Ammon's horn (tissue), 1 donor: ENCODE results near the gene CNN3.

Experiments used
- DNase-seq: peaks from one replicate; pipeline ENCODE4 v3.0.0-alpha.2; 2016; ENCODE audit warnings: low spot score

The CNN3 gene

DNA sequence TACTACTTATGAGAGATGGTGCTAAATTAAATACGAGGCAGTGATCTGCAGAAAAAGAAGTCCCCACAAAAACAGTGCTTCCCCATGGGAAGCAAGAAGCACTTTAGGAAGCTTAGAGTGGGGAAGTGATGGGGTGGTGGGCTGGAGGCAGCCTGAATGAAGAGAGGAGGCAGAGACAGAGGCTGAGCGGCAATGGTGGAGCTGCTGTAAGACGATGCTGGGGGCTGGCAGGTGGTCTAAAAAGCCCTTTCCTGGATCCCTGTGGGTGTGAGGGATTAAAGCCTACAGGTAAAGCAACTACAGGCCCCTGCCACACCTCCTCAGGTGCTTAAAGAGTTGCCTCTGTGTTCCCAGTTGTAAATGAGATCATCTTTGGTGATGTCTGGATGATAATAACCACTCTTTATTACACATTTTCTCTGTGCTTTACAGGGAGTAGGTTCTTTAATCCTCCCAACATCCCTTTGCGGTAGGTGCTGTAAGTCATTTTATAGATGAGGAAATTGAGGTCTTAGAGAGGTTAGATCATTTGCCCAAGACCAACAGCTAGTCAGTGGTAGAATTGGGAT, 39.2 kb downstream of the CNN3 start:
- no peak for DNase-seq

DNA sequence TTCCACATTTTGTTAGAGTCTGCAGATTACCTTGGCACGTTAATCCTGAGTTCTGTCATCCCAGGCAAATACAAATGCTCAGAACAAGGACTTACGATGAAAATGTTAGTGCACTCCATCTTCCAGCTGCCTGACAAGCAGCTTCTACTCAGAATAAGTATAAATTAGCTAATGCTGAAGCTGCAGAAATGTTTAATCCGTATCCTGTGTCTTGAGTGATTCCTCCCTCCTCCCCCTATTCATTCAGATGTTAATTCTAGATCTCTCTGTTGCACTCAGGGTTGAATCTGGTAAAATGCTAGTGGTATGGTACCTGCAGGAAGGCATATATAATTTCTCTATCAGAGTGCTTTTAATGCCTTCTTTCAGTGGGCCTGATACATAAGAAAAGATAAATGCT, 39.8 kb downstream of the CNN3 start:
- DNase-seq: no peak

DNA sequence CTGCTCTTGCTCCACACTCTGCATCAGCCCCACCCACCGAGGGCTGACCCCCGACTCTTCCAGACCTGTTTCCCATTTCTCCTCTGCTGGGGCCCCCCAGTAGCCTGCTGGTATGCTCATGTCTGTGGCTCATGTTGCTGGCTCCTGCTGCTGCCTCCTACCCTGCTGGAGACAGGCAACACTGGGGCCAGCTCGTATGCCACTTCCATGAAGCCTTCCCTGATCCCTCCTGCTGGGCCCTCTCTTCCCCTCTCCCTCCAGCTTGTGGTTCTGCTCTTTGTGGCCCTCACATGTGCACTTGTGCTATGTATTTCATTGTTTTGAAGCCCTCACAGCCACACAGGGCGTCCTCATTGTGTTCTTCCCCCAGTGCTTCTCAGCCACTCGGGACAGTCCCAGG, 40.5 kb downstream of the CNN3 start:
- DNase-seq: no peak

DNA sequence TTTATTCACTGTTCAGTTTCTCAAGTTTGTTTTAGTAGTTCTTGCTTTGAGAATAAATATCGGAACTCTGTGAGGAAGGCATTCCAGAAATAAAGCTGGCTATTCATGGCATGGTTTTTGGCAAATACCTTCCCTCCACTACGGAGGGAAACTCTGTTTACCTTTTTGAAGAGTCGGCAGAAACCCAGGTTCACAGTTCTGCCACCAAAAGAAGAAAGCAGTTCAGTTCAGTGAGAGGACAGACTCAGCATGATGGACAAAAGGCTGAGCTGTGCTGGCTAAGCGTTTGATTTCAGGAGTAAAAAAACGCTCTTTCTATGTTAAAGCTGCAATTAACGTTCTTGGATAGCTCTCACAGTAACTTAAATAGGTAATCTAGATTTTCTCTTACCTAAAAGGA, 42.4 kb downstream of the CNN3 start:
- DNase-seq: peak; percentile 31

DNA sequence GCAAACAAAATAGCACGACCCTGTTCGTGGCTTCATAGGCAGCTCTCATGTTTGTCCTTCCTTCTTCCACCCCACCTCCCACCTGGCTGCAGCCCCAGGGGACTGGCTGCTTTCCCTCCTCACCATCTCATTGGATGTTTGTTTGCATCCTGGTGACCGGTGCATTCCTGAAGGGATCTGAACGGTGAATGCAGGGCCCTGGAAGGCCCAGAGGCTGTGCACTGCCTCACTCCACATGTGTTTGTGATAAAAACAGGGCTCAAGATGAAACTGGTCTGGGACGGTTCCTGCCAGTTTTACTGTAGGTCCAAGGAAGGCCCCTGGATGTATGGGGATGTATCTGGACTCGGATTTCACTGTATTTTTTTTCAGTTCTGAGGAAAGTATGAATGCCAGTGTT, 42.8 kb downstream of the CNN3 start:
- DNase-seq: peak; percentile 65

DNA sequence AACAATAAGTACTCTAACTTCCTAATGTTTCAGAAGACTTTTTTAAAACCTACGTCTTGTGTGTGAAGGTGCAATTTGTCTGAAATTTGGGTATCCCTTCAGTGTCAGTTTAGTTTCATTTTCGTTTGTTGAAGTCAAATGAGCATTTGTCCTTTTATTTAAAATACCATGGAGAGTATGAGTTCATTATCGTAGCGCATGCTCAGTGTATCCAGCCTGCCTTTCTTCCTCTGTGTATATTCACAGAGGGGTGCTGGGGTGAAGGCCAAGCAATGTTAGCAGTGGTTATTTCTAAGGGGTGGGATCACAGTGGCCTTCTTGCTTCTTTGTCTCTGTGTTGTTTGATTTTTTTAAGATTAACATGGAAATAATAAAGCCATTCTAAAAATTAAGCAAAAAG, 43.2 kb downstream of the CNN3 start:
- DNase-seq: no peak

DNA sequence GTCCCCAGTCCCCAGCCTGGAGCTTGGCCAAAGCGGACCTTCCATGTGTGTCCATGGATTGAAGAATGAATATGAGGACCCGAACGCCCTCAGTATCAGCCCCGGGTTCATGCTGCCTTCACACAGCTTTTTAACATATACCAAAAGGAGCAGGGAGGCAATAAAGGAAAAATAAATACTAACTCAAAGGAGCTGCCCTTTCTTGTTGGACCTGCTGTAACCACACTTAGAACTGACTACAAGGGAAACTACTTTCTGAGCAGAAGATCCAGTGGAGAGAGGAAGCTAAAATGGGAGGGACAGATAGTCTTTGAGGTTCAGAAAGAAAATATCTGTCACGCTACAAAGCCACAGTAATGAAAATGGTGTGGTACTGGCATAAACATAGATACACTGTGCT, 48.6 kb downstream of the CNN3 start:
- DNase-seq: no peak

DNA sequence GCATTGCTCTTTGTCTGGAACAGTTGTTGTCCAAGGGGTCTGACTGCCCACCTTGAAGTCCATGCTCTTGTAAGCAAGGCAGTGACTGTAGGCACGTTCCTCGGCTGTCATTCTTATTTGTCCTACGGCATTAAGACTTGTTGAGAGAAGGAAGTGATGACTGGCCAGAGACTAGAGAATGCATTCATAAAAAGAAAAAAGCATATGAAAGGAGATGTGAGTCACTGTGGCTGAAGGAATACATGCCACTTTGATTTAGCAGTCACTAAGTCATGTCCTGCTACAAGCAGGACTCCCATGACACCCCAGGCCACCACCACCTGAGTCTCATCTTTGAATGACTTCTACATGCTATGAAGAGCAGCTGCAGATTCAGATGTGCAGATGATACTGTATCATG, 50.5 kb downstream of the CNN3 start:
- no peak for DNase-seq

DNA sequence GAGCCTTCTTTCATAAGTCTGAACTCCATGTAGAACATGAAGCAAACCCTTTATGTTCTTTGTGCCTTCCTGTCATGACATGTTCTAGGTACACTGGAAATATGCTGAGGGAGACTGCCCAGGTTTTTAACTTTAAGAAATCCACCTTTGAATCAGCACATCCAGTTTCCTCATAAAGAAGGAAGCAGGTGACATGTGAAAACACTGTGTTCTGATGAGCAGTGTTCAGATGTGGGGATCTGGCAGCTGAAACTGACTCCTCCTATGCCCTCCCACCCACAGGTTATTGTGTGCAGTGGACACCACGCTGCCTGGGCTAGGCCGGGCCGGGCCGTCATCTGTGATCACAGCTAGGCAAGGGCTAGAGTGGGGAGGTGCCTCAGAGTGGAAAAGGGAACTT, 51.1 kb downstream of the CNN3 start:
- DNase-seq: no peak

DNA sequence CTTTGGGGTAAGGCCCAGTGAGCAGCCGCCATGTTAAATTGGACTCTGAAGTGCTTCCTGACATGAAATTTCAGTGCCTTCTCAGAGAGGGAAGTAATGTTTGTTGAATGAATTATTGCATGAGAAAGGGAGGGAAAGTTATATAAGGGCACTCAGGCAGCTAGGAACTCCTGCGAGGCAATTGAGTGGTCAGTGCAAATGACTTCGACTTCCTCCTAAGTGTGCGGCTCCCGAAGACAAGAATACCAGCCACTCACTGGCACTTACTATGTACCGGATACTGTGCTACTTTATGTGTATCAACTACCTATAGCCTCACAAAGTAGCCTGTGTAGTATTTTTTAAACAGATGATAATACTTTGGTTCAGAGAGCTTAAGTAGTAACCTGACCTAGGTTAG, 52.5 kb downstream of the CNN3 start:
- DNase-seq: no peak

DNA sequence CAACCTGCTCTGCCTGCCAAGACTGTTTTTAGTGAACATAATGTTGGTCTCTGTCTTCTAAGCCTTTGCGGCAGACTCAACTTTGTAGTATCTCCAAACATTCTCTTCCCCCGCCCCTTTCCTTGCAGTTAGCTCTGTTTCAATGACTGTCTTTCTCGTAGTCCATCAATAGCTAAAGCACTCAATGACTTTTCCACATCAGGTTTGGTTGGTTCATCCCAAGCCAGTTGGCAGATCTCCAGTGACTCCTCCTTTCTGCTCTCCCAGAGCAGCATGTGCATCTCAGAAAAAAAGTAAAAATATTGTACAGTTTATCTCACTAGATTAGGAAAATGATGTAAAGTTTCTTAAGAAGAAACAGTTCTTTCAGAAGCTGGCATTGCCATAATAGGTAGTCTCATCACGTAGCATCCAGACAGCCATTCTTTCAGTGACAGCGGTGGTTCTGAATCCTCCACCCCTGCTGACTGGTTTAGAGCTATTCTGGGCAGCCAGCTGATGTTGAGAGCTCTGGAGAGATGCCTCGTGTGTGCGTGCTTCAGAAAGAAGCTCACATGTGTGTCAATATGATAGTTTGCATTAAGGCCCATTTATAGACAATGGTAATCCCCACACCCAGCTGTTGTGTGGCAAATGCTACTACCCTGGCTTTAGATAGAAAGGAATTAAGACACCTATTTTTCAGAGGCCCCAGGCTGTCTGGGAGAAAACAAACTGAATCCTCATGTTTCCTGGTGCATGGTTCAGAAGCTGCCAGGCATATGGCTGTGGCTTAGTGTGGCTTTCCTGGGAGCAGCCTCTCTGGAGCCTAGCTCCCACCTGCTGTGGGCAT, 53.2 kb downstream of the CNN3 start:
- peak; percentile 91 for DNase-seq

DNA sequence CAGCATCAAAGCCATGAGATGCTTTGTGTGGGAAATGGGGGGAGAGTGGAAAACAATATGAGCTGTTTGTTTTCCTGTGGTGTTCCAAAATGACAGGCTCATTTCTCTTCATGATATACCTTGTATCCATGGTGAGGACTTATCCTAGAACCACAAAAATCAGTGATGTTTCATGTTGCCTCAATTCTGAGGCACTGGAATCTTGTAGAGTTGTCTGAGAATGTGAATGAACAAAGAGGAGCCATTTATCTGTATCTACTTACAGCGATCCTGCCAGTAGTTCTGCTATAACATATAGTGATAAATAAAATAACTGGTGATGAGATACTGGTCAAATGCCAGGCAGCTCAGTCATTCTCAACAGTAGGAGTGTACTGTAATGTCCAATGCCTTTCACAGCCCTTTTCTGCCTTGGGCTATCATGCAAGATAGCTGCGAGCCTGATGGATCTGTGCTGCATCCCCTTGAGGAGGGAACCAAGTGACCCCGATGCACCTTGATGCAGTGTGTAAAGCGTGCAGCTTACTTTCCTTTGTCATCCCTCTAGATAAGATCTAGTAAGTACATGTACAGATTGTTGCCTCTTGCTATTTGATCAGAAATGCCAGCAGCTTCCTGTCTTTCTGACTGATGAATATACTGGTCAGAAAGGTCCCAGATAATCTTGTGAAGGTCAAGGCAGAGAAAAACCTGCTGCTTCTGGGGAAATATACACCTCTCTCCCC, 54.0 kb downstream of the CNN3 start:
- no peak for DNase-seq

DNA sequence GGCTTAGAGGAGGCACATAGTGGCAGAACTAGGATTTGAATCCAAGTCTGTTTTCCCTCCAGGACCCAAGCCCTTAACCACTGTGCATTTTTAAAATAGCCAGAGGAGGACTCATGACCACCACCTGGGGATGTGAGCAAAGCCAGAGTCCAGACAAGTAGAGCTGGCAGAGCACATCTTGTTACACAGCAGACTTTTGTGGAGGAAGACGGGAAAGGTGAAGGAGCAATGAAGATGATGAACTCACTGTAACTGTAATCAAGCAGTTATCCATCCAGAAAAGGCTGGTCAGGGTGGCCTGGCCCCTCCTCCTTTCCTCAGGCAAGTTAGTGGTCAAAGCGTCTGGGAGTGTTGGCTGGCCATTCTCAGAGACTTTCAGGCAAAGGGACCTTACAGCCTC, 55.9 kb downstream of the CNN3 start:
- DNase-seq: no peak

DNA sequence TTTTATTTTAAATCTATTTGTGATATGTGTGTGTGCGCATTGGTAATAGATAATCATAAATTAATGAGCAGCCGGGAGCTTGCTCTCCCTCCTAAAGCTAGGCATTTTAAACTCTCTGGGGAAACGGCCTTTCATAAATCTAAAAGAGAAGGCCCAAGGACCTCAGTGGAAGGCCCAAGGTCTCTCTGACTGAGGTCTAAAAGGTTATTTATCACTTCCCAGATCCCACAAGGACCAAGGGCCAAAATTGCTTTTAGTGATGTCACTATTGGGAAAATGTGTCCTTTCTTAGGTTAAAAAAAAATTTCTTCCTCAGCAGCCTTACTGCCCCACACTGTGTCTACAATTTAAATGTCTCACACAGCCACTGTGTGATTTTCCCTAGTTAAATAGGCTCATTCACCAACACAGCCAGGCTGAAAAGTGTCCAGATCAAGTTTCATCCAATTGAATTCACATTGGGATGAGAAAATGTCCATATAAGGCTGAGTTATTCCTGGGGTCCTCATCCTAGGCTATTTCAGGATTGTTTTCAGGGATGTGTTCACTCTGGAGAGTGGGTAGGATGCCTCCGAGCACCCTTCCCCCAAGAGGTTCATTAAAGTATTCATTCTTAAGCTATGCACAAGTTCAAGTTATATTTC, 60.6 kb downstream of the CNN3 start:
- DNase-seq: peak; percentile 46

DNA sequence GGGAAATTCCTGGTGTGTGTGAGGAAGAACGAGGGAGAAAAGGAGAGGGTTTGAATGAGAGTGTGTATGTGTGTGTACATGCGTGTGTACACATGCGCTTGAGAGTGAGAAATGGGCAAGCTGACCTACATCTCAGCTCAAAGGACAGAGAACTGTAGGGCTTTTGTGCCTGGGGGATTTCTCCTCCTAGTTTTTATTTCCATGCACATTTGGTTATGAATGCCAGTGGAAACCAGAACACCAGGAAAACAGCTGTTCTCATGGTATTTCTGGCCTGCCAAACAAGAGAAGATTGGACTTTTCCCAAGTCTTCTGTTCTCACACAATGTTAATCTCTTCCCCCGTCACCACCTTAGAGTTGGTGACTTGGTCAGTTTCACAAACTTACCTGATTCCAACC, 61.5 kb downstream of the CNN3 start:
- DNase-seq: peak; percentile 23

DNA sequence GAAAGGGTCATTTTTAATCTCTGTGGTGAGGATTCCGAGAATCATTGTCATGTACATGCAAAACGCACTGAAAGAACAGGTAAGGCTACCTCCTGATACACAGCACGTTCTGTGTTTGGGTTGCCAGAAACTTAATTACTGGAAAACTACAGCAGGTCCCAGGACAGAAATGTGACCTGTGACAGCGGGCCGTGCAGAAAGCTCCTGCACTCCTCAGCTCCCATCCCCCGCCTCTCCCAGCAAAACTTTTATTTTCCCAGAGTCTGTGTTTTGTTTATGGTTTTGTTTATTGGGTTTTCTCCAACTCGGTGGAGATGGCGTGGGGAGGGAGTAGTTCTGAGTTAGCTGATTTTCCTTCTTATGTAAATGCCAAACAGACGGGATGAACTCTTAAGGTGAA, 62.1 kb downstream of the CNN3 start:
- DNase-seq: no peak

DNA sequence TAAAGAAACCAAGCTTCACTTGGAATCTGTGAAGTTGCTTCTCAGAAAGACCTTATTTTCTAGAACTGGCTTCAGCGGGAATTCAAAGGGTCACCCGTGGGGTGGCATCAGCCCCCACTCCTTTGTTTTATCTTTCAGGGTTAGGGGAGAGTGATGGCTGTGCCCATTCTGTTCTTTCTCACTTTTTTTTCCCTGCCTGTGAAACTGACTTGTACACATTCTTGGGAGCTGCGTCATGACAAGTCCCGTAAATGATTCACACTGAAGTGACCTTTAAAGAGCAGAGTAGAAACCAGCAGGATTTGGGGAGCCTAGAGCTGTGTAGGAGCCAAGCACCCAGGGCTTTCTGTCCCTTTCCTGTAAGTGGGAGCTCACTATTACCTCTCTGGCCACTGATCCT, 63.0 kb downstream of the CNN3 start:
- DNase-seq: peak; percentile 44

DNA sequence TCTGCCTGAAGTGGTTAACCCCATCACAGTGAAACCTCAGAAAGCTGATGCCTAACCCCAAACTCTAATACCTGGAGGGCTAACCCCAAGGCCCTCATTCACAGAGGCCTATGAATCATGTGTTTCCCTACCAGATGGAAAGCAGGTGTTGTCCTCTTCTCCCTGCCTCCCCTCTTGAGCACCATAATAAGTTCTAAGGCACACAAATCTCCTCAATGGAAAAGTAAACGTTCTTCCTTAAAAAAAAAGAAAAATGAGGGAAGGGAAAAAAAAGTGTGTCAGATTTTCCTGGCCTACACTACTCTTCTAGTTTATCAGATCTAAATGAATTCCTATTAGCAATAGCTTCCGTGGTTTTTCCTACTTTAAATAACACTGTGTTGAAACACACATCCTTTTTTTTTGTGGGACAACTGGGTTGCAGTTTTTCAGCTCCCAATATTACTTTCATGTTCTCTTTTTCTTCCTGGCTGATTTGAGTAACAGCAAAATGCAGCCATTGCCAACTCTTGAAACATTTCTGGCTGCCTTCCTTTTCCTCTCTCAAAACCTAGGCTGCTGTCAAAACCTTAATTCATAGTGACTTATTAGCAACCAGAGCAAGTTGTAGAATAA, 63.5 kb downstream of the CNN3 start:
- DNase-seq: peak; percentile 63

DNA sequence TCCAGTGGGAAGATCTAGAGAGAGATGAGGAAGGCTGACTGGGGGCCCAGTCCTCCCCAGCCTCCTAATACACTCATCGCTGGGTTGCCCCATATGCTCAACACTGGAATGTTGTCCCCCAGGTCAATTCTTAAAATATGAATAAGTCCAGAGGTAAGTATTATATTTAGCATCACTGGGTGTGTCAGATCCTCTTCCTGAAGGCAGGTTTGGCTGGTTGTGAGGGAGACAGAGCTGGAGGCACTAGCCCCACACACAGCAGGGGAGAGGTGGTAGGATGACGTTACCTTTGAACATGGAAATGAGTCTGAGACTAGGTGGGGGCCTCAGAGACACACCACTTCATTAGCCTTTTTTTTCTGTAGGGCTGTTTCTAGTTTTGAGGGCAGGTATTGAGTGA, 64.2 kb downstream of the CNN3 start:
- no peak for DNase-seq

DNA sequence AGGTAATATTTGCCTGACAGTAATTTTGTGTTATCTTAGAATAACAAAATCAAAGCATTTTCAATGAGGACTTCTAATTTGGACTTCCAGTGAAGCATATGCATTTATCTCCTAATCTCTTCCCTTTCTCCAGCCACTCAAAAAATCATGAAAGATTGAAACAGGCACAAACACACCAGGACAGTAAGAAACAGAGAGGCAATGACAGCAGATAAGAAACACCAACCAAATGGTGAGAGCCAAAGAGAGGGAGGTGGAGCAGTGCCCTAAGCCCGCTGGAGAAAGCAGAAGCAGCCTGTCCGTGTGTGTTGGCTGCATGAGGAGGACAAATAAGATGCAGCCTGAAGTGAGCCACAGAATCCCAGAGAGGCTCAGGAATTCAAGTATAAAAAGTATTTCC, 67.7 kb downstream of the CNN3 start:
- no peak for DNase-seq

DNA sequence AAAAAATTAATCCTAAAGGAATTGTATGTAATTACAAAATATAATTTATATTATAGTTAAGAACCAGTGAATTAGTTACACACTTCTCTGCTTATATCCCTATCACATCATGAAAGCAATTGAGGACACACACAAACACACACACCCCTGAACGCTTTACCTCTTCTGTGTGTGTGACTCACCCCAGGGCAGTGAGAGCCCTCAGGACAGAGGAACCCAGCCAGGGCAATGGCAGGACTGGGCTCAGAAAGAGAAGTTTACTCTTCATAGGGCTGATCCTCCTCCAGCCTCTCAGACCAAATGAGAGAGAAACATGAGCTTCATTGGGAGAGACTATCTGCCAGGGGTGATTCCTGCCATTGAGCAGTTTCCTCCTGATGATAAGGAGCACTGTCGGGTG, 68.6 kb downstream of the CNN3 start:
- no peak for DNase-seq

DNA sequence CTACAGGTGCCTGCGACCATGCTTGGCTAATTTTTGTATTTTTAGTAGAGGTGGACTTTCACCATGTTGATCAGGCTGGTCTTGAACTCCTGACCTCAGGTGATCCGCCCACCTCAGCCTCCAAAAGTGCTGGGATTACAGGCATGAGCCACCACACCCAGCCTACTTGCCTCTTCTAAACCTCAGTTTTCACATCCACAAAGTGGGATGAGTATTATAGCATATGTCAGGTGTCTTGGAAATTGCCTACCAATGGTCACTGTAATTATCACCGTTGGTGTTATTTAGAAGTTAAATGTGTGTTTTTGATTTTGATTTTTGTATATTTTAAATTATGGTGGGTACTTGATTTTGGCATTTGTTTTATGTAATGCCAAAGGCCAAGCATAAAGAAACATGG, 70.0 kb downstream of the CNN3 start:
- no peak for DNase-seq
